Large intestine (tissue), 3 donors: Measurements from ENCODE around the gene BCAR3. TPM values are rescaled to one million over a fixed set of nuclear protein-coding genes. Genes with fewer than 3 reads are reported as not detected.
"Not testable (repeated sequence)": the region's sequence is repeated elsewhere in the genome, so short reads cannot be mapped to it uniquely, and the experiment has no call there.

Experiments used
- DNase-seq, 2 donors: peaks; one replicate each; pipeline versions ENCODE4 v3.0.0 to v3.0.0-alpha.2; 2013
- H3K27ac ChIP-seq: one replicate; pipeline ENCODE4 v1.5.1; 2013; ENCODE audit warnings: low read length
- H3K27me3 ChIP-seq: 2 replicates; pipeline ENCODE4 v1.6.1; 2013; ENCODE audit warnings: low read length; ENCODE audit not compliant: control insufficient read depth, insufficient read depth
- H3K36me3 ChIP-seq: 2 replicates; pipeline ENCODE4 v1.6.1; 2013; ENCODE audit warnings: low read length; ENCODE audit not compliant: control insufficient read depth, insufficient read depth
- H3K4me1 ChIP-seq: one replicate; pipeline ENCODE4 v1.6.1; 2013; ENCODE audit warnings: low read length; ENCODE audit not compliant: control insufficient read depth, insufficient read depth
- H3K4me3 ChIP-seq: one replicate; pipeline ENCODE4 v1.5.1; 2013; ENCODE audit warnings: low read length
- H3K9me3 ChIP-seq: one replicate; pipeline ENCODE4 v1.6.1; 2013; ENCODE audit warnings: mild to moderate bottlenecking, low read depth, low read length, moderate library complexity; ENCODE audit not compliant: control insufficient read depth
- WGBS: methylation state at CpG from one replicate; pipeline ENCODE4 v1.1.5; 2013; ENCODE audit warnings: low lambda C conversion rate; ENCODE audit not compliant: insufficient coverage; 5-methylcytosine and 5-hydroxymethylcytosine counted together
- polyA plus RNA-seq: library from polyadenylated mRNA; unstranded; fragments of 120-200 nt; gene quantifications from one replicate; pipeline ENCODE4 v1.2.1, GENCODE V29; 2013

BCAR3 gene
- polyA plus RNA-seq, 1 donor = 11.7 TPM

DNA sequence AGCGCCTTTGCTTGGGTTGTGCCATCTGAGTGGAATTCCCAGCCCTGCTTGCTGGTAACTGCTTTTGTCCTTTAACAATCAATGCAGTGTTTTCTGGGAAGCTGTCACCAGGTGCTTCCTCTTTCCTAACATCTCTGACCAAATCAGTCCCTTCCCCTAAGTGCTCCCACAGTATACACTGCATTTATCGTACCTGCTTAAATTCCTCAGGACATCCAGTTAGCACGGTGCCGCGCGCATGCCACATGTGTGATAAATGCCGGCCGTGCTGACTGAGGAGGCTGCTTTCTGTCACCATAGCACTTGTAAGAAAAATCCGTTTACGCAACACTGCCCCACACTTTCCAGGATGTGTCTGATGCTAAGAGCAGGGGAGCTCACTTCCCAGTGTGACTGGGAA lies 115.4 kb downstream of the BCAR3 start:
- no peak for DNase-seq
- Histone ChIP-seq H3K4me1 (peaks cover 18% of the 10 kb centered on the region), H3K27ac (peak overlapping the region; percentile 85), H3K9me3 (no peaks in the 10 kb centered on the region), H3K36me3 (peaks cover 41% of the 10 kb centered on the region), H3K27me3 (no peaks in the 10 kb centered on the region), H3K4me3 (no peak overlapping the region)
- no CpG with 5 or more reads among the region's 10 CpGs for WGBS

GRCh38 chr1:93565496-93566206 lies 116.0 kb downstream of the BCAR3 start:
- H3K4me1 ChIP-seq = peaks cover 18% of the 10 kb centered on the region
- H3K4me3 ChIP-seq = no peak overlapping the region
- H3K27ac ChIP-seq = peak overlapping the region; percentile 85
- no peak for DNase-seq
- no CpG with 5 or more reads among the region's 4 CpGs for WGBS
- H3K36me3 ChIP-seq = peaks cover 39% of the 10 kb centered on the region
- no peaks in the 10 kb centered on the region for H3K27me3 ChIP-seq
- H3K9me3 ChIP-seq = no peaks in the 10 kb centered on the region

DNA sequence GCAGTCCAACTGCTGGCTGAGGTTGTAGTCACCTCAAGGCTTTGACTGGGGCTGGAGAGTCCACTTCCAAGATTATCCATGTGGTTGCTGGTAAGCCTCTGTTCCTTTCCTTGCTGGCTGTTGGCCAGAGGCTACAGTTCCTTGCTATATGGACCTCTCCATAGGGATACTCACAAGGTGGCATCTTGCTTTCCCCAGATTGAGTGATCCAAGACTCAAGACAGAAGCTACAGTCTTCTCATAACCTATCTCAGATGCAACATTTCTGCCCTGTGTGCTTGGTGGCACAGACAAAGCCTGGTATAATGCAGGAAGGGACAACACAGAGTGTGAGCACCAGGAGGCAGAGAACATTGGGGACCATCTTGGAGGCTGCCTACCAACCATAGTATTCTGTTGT lies 121.9 kb downstream of the BCAR3 start:
- H3K27ac ChIP-seq = no peak overlapping the region
- H3K36me3 ChIP-seq = peaks cover 21% of the 10 kb centered on the region
- no peak overlapping the region for H3K4me3 ChIP-seq
- no peaks in the 10 kb centered on the region for H3K27me3 ChIP-seq
- no peaks in the 10 kb centered on the region for H3K9me3 ChIP-seq
- no peaks in the 10 kb centered on the region for H3K4me1 ChIP-seq
- DNase-seq = no peak

DNA sequence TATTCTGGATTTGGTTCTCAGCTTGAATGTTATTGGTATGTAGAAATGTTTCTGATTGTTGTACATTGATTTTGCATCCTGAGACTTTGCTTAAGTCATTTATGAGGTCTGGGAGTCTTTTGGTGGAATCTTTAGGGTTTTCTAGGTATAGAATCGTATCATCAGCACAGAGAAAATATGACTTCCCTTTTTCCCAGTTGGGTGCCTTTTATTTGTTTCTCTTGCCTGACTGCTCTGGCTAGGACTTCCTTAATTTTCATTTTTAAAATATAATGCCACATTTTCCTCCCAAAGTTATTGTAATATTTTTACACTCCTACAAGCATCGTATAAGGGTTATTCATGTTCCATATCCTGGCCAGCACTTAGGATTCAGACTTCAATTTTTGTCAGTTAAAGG lies 122.6 kb downstream of the BCAR3 start:
- H3K4me1 ChIP-seq = peaks cover 3% of the 10 kb centered on the region
- WGBS = 100% methylated on average over 1 of the region's 2 CpGs
- no peak for DNase-seq
- H3K9me3 ChIP-seq = no peaks in the 10 kb centered on the region
- no peak overlapping the region for H3K4me3 ChIP-seq
- no peaks in the 10 kb centered on the region for H3K27me3 ChIP-seq
- peaks cover 21% of the 10 kb centered on the region for H3K36me3 ChIP-seq
- H3K27ac ChIP-seq = no peak overlapping the region

- H3K4me1 ChIP-seq = peaks cover 9% of the 10 kb centered on the region
- peak in 1 of 2 donors; percentile 17 for DNase-seq
- H3K27ac ChIP-seq = no peak overlapping the region
- no peak overlapping the region for H3K4me3 ChIP-seq
- no peaks in the 10 kb centered on the region for H3K27me3 ChIP-seq
- WGBS = no CpG with 5 or more reads among the region's 2 CpGs
- no peaks in the 10 kb centered on the region for H3K9me3 ChIP-seq
- H3K36me3 ChIP-seq = peaks cover 25% of the 10 kb centered on the region
Measured at GRCh38 chr1:93556291-93556690, 125.3 kb downstream of the BCAR3 start.

- 74% methylated on average over 3 of the region's 7 CpGs for WGBS
- H3K9me3 ChIP-seq = no peaks in the 10 kb centered on the region
Measured at GRCh38 chr1:93554883-93555872, 126.5 kb downstream of the BCAR3 start.

GRCh38 chr1:93553886-93554490 lies 127.6 kb downstream of the BCAR3 start:
- H3K4me1 ChIP-seq, H3K27me3 ChIP-seq, H3K27ac ChIP-seq, H3K4me3 ChIP-seq, H3K9me3 ChIP-seq: not testable (repeated sequence)
- peak; percentile 52 to 79 for DNase-seq
- H3K36me3 ChIP-seq = peaks cover 34% of the 10 kb centered on the region
- WGBS = 40% methylated on average over 1 of the region's 4 CpGs

More at GRCh38 chr1:93554883-93555872, 126.5 kb downstream of the BCAR3 start:
- peaks cover 9% of the 10 kb centered on the region for H3K4me1 ChIP-seq
- no peak overlapping the region for H3K27ac ChIP-seq
- no peak for DNase-seq
- H3K36me3 ChIP-seq = peaks cover 29% of the 10 kb centered on the region
- no peaks in the 10 kb centered on the region for H3K27me3 ChIP-seq
- no peak overlapping the region for H3K4me3 ChIP-seq

- Histone ChIP-seq H3K9me3 (no peaks in the 10 kb centered on the region), H3K36me3 (peaks cover 39% of the 10 kb centered on the region), H3K27ac (no peak overlapping the region), H3K27me3 (no peaks in the 10 kb centered on the region), H3K4me1 (peaks cover 9% of the 10 kb centered on the region), H3K4me3 (no peak overlapping the region)
- DNase-seq = peak in 1 of 2 donors; percentile 36
- WGBS = 30% methylated on average over 3 of the region's 9 CpGs
Measured at GRCh38 chr1:93552741-93553455, 128.7 kb downstream of the BCAR3 start.

DNA sequence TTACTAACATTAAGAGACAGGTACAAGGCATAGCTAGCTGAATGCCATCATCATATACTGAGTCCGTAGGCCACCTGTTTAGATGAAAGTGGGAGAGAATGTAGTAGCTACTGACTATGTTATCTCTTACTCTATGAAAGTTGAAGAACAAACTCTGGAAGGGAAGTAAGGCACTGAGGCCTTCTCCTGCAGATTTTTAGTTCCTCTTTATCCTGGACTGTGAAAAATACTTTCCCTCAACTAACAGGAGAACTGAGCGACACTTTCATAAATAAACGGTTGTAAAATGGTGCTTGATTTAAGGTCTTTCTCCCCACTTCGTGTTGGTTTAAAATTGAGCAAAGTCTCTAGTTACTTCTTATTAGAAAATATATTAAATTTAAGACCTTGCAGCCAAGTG lies 131.8 kb downstream of the BCAR3 start:
- Histone ChIP-seq H3K9me3 (no peaks in the 10 kb centered on the region), H3K36me3 (peaks cover 48% of the 10 kb centered on the region), H3K27me3 (no peaks in the 10 kb centered on the region), H3K4me3 (no peak overlapping the region), H3K4me1 (peaks cover 15% of the 10 kb centered on the region), H3K27ac (no peak overlapping the region)
- 83% methylated on average over 1 of the region's 4 CpGs for WGBS
- DNase-seq = no peak

DNA sequence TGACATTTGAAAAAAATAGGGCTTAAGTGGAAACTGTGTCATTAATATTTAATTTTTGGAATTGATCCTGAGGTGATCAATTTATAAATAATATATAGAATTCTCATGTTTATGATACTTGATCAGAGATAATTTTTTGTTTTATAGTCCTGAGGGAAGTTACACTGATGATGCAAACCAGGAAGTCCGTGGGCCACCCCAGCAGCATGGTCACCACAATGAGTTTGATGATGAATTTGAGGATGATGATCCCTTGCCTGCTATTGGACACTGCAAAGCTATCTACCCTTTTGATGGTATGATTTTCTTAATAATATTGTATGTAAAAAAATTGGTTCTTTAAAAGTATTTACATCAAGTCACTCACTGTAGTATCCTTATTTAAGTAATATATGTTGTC lies 132.5 kb downstream of the BCAR3 start:
- Histone ChIP-seq H3K27ac (no peak overlapping the region), H3K4me1 (peaks cover 12% of the 10 kb centered on the region), H3K27me3 (no peaks in the 10 kb centered on the region), H3K4me3 (no peak overlapping the region), H3K9me3 (no peaks in the 10 kb centered on the region), H3K36me3 (peaks cover 48% of the 10 kb centered on the region)
- no CpG with 5 or more reads among the region's 1 CpG for WGBS
- DNase-seq = no peak
